Activated CD8-positive, alpha-beta T cell treated with anti-CD3 and anti-CD28 coated beads for 36 hours (primary cell): ENCODE results near the gene KIF18B. TPM values are rescaled to one million over a fixed set of nuclear protein-coding genes. Genes with fewer than 3 reads are reported as not detected.

Experiments
- ATAC-seq: fragments of 200-7000 bp; cut with Tn5 transposase; one replicate; pipeline ENCODE4 v1.10.0; 2021; ENCODE audit warnings: mild to moderate bottlenecking, moderate library complexity
- CTCF ChIA-PET: fragments of 350-600 bp; sonication (Branson Sonifier 250); formaldehyde crosslinking; loops from one replicate; lab custom pipeline; 2021; ENCODE audit warnings: antibody characterized with exemption; lab: Charles Lee
- POLR2A ChIA-PET: fragments of 350-600 bp; sonication (Branson Sonifier 250); formaldehyde crosslinking; loops from one replicate; lab custom pipeline; 2021; ENCODE audit warnings: antibody characterized with exemption; lab: Charles Lee
- DNase-seq: peaks from one replicate; pipeline ENCODE4 v3.0.0-alpha.2; 2020
- H3K27ac Mint-ChIP-seq: one replicate; pipeline ENCODE4 v1.8.0; 2021; ENCODE audit warnings: mild to moderate bottlenecking, mixed read lengths
- H3K27me3 Mint-ChIP-seq: one replicate; pipeline ENCODE4 v1.8.0; 2021; ENCODE audit warnings: mixed read lengths
- H3K36me3 Mint-ChIP-seq: one replicate; pipeline ENCODE4 v1.8.0; 2021; ENCODE audit warnings: low read depth, mixed read lengths
- H3K4me1 Mint-ChIP-seq: one replicate; pipeline ENCODE4 v1.8.0; 2021; ENCODE audit warnings: low read depth, mixed read lengths
- H3K4me3 Mint-ChIP-seq: one replicate; pipeline ENCODE4 v1.8.0; 2021; ENCODE audit warnings: mild to moderate bottlenecking, moderate library complexity, mixed read lengths
- H3K9me3 Mint-ChIP-seq: one replicate; pipeline ENCODE4 v1.8.0; 2021; ENCODE audit warnings: mixed read lengths
- CTCF ChIP-seq: fragments of 200-600 bp; IDR thresholded peaks from one replicate; pipeline ENCODE4 v1.8.0; 2022; ENCODE audit warnings: antibody characterized with exemption, mild to moderate bottlenecking
- intact Hi-C: fragments of 100-400 bp; cut with micrococcal nuclease; formaldehyde crosslinking; loops from one replicate; pipeline ENCODE4 v1.10.0; 2022
- total RNA-seq, 2 experiments: library from RNA; stranded (reverse); gene quantifications; one replicate each; pipeline ENCODE4 v1.2.3, GENCODE V29; 2021

KIF18B gene
- 10 to 100 TPM; 38.1 to 40.3 TPM for total RNA-seq

GRCh38 chr17:44947461-44948314 is at the start of gene KIF18B:
Gene KIF18B (minus strand): TSS chr17:44947773. CDS start chr17:44936344, 11,429 bp downstream.
- DNase-seq (peak; percentile 96), ATAC-seq (peak; percentile 97)
- H3K27me3 Mint-ChIP-seq: peaks cover 3% of the 10 kb centered on the region
- peaks cover 18% of the 10 kb centered on the region for H3K36me3 Mint-ChIP-seq
- CTCF ChIA-PET: interaction anchor here (0.8 to 1.9 kb wide), 2 partner anchors 8 to 73 kb away, joined by 3 to 8 read pairs; no protein-coding TSS in a partner anchor
- TF ChIP-seq CTCF: no peak
- H3K4me1 Mint-ChIP-seq: peaks cover 11% of the 10 kb centered on the region
- intact Hi-C loops: no loop called here
- POLR2A ChIA-PET: interaction anchor here (0.7 to 2.4 kb wide), 14 partner anchors 7 to 92 kb away, joined by 3 to 19 read pairs (median 3); partner anchors contain the start of genes EFTUD2 and GFAP
- H3K9me3 Mint-ChIP-seq: no peaks in the 10 kb centered on the region
- peak within 1 kb of the TSS; percentile 90 for H3K4me3 Mint-ChIP-seq
- H3K27ac Mint-ChIP-seq: peak within 1 kb of the TSS; percentile 92

GRCh38 chr17:44996304-44996703 is 48.7 kb upstream of the KIF18B start:
- peaks cover 9% of the 10 kb centered on the region for H3K27me3 Mint-ChIP-seq
- POLR2A ChIA-PET: no interaction called here
- no peak for TF ChIP-seq CTCF

GRCh38 chr17:44995436-44996001 is 47.9 kb upstream of the KIF18B start:
- POLR2A ChIA-PET: no interaction called here
- Mint-ChIP-seq H3K9me3 (peaks cover 6% of the 10 kb centered on the region), H3K4me1 (no peaks in the 10 kb centered on the region), H3K4me3 (no peak overlapping the region), H3K36me3 (no peaks in the 10 kb centered on the region), H3K27me3 (peaks cover 9% of the 10 kb centered on the region), H3K27ac (no peak overlapping the region)
- intact Hi-C loops: no loop called here
- CTCF ChIA-PET: interaction anchor here (0.8 kb wide), 1 partner anchor 24 kb away, joined by 3 read pairs; no protein-coding TSS in a partner anchor
- DNase-seq: no peak
- no peak for ATAC-seq
- TF ChIP-seq CTCF: no peak

More at GRCh38 chr17:44996304-44996703, 48.7 kb upstream of the KIF18B start:
- H3K4me1 Mint-ChIP-seq: no peaks in the 10 kb centered on the region
- no peak for ATAC-seq
- intact Hi-C loops: no loop called here
- no peak for DNase-seq
- no peak overlapping the region for H3K4me3 Mint-ChIP-seq
- H3K36me3 Mint-ChIP-seq: no peaks in the 10 kb centered on the region
- CTCF ChIA-PET: interaction anchor here (0.8 kb wide), 1 partner anchor 24 kb away, joined by 3 read pairs; no protein-coding TSS in a partner anchor
- no peak overlapping the region for H3K27ac Mint-ChIP-seq
- peaks cover 6% of the 10 kb centered on the region for H3K9me3 Mint-ChIP-seq

- Mint-ChIP-seq H3K4me3 (no peak overlapping the region), H3K9me3 (no peaks in the 10 kb centered on the region), H3K27ac (no peak overlapping the region), H3K36me3 (no peaks in the 10 kb centered on the region), H3K4me1 (peaks cover 7% of the 10 kb centered on the region), H3K27me3 (peaks cover 30% of the 10 kb centered on the region)
- TF ChIP-seq CTCF: no peak
- ChIA-PET CTCF (interaction anchor here (0.9 to 2.3 kb wide), 2 partner anchors 29 to 98 kb away, joined by 3 to 11 read pairs; no protein-coding TSS in a partner anchor), POLR2A (no interaction called here)
- intact Hi-C loops: no loop called here
- DNase-seq (no peak), ATAC-seq (no peak)
These were observed 44.8 kb upstream of the KIF18B start for GRCh38 chr17:44992242-44992939.
